ENCODE data around the gene KMT2A.
A peak's percentile ranks its signal among the peaks of the same experiment; 100 is the strongest.

Gene KMT2A

DNA sequence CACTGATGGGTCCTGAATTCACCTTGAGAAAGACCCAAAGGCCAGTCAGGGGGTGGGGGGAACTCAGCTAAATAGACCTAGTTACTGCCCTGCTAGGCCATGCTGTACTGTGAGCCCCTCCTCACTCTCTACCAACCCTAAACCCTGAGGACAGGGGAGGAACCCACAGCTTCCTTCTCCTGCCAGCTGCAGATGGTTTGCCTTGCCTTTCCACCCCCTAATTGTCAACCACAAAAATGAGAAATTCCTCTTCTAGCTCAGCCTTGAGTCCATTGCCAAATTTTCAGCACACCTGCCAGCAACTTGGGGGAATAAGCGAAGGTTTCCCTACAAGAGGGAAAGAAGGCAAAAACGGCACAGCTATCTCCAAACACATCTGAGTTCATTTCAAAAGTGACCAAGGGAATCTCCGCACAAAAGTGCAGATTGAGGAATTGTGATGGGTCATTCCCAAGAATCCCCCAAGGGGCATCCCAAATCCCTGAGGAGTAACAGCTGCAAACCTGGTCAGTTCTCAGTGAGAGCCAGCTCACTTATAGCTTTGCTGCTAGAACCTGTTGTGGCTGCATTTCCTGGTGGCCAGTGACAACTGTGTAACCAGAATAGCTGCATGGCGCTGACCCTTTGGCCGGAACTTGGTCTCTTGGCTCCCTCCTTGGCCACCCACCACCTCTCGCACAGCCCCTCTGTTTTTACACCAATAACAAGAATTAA, 88.6 kb downstream of the KMT2A start:
- no peak overlapping the region for H3K27ac ChIP-seq (ENCODE audit: low read length)
- no peak for TF ChIP-seq EZH2 (IDR thresholded peaks at IDR 0.05; ENCODE audit: borderline replicate concordance, low read depth, low read length, severe bottlenecking)
- TF ChIP-seq, protein P1, sequence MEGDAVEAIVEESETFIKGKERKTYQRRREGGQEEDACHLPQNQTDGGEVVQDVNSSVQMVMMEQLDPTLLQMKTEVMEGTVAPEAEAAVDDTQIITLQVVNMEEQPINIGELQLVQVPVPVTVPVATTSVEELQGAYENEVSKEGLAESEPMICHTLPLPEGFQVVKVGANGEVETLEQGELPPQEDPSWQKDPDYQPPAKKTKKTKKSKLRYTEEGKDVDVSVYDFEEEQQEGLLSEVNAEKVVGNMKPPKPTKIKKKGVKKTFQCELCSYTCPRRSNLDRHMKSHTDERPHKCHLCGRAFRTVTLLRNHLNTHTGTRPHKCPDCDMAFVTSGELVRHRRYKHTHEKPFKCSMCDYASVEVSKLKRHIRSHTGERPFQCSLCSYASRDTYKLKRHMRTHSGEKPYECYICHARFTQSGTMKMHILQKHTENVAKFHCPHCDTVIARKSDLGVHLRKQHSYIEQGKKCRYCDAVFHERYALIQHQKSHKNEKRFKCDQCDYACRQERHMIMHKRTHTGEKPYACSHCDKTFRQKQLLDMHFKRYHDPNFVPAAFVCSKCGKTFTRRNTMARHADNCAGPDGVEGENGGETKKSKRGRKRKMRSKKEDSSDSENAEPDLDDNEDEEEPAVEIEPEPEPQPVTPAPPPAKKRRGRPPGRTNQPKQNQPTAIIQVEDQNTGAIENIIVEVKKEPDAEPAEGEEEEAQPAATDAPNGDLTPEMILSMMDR (IDR thresholded peaks at IDR 0.05; ENCODE audit: borderline replicate concordance, extremely low read depth, low read length, poor library complexity, severe bottlenecking), result no peak
- peaks cover 14% of the 10 kb centered on the region for H3K4me1 ChIP-seq (ENCODE audit: insufficient read depth, low read length)
- no peaks in the 10 kb centered on the region for H3K79me2 ChIP-seq (ENCODE audit: insufficient read depth, low read length)
- peaks cover 51% of the 10 kb centered on the region for H3K36me3 ChIP-seq (ENCODE audit: insufficient read depth, low read length)
- H3K27me3 ChIP-seq (ENCODE audit: insufficient read depth, low read length, poor library complexity), result no peaks in the 10 kb centered on the region
- H3K4me2 ChIP-seq (ENCODE audit: insufficient read depth, low read length), result no peak overlapping the region
- no peak overlapping the region for H2AFZ ChIP-seq (ENCODE audit: low read depth, low read length)
- no peak overlapping the region for H3K9ac ChIP-seq (ENCODE audit: low read depth, low read length)
- H4K20me1 ChIP-seq (ENCODE audit: insufficient read depth, low read length), result peaks cover 9% of the 10 kb centered on the region
- no peak overlapping the region for H3K4me3 ChIP-seq (ENCODE audit: low read depth in 1 of 2, low read length in 2 of 2)
- no peak for DNase-seq
- peak; percentile 52; the same call in 2 of the 3 replicates for ATAC-seq (ENCODE audit: insufficient read depth, low read depth)
- H3K9me3 ChIP-seq (ENCODE audit: insufficient read depth, low read length, severe bottlenecking), result no peaks in the 10 kb centered on the region

DNA sequence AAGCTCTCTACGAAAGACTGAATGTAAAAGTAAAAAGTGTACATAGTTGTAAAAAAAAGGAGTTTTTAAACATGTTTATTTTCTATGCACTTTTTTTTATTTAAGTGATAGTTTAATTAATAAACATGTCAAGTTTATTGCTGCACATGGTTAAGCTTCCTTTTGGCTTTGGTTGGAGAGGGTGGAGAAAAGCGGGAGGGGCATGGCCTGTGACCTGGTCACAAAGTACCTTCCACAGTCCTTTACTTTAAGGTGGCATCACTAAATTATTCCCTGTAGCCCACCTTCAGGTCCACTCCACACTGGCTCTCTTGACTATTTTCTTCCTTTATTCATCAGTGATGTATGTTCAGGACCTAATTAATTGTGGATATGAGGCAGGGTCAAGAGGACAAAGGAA, 90.4 kb downstream of the KMT2A start:
- H2AFZ ChIP-seq (ENCODE audit: low read depth, low read length), result no peak overlapping the region
- ATAC-seq (ENCODE audit: insufficient read depth, low read depth) (no peak), DNase-seq (no peak)
- no peaks in the 10 kb centered on the region for H3K79me2 ChIP-seq (ENCODE audit: insufficient read depth, low read length)
- no peak for TF ChIP-seq EZH2 (IDR thresholded peaks at IDR 0.05; ENCODE audit: borderline replicate concordance, low read depth, low read length, severe bottlenecking)
- TF ChIP-seq, protein P1 (IDR thresholded peaks at IDR 0.05; ENCODE audit: borderline replicate concordance, extremely low read depth, low read length, poor library complexity, severe bottlenecking), result no peak
- peaks cover 9% of the 10 kb centered on the region for H4K20me1 ChIP-seq (ENCODE audit: insufficient read depth, low read length)
- H3K27ac ChIP-seq (ENCODE audit: low read length), result no peak overlapping the region
- no peaks in the 10 kb centered on the region for H3K9me3 ChIP-seq (ENCODE audit: insufficient read depth, low read length, severe bottlenecking)
- no peak overlapping the region for H3K9ac ChIP-seq (ENCODE audit: low read depth, low read length)
- no peak overlapping the region for H3K4me2 ChIP-seq (ENCODE audit: insufficient read depth, low read length)
- H3K27me3 ChIP-seq (ENCODE audit: insufficient read depth, low read length, poor library complexity), result peaks cover 6% of the 10 kb centered on the region
- H3K4me1 ChIP-seq (ENCODE audit: insufficient read depth, low read length), result peaks cover 31% of the 10 kb centered on the region
- no peak overlapping the region for H3K4me3 ChIP-seq (ENCODE audit: low read depth in 1 of 2, low read length in 2 of 2)
- peaks cover 35% of the 10 kb centered on the region for H3K36me3 ChIP-seq (ENCODE audit: insufficient read depth, low read length)

DNA sequence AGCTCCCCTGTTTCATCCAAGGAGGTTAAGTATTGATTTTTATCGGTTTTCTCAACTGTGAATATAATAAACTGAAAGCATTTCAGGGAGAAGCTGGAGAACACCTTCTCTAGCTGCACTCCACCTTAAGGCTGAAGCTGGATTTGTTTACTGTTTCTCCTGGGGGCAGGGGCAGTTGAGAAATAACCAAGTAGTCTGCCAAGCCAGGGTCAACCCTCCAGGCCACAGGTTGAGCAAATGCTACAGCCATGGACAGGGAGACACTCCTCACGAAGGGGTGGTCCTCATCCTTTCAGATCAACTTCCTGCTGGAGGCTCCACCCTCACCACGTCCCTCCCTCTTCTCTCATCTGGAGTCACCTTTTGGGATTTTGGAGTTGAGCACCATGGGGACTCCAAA, 90.8 kb downstream of the KMT2A start, which contains the start of gene TTC36:
TTC36 (plus strand) TSS at position 366 of the 400 bp plus-strand sequence; CDS start at position 387, 21 bp downstream.
- Histone ChIP-seq H3K9ac (ENCODE audit: low read depth, low read length) (no peak within 1 kb of the TSS), H4K20me1 (ENCODE audit: insufficient read depth, low read length) (peaks cover 9% of the 10 kb centered on the region), H3K79me2 (ENCODE audit: insufficient read depth, low read length) (no peaks in the 10 kb centered on the region), H3K36me3 (ENCODE audit: insufficient read depth, low read length) (peaks cover 31% of the 10 kb centered on the region), H3K4me1 (ENCODE audit: insufficient read depth, low read length) (peaks cover 36% of the 10 kb centered on the region), H3K4me3 (ENCODE audit: low read depth in 1 of 2, low read length in 2 of 2) (no peak within 1 kb of the TSS), H3K4me2 (ENCODE audit: insufficient read depth, low read length) (no peak within 1 kb of the TSS), H3K27me3 (ENCODE audit: insufficient read depth, low read length, poor library complexity) (peaks cover 6% of the 10 kb centered on the region), H3K9me3 (ENCODE audit: insufficient read depth, low read length, severe bottlenecking) (no peaks in the 10 kb centered on the region), H3K27ac (ENCODE audit: low read length) (no peak within 1 kb of the TSS), H2AFZ (ENCODE audit: low read depth, low read length) (no peak within 1 kb of the TSS)
- no peak for DNase-seq
- ATAC-seq (ENCODE audit: insufficient read depth, low read depth), result no peak
- TF ChIP-seq, protein P1 (IDR thresholded peaks at IDR 0.05; ENCODE audit: borderline replicate concordance, extremely low read depth, low read length, poor library complexity, severe bottlenecking), result no peak
- no peak for TF ChIP-seq EZH2 (IDR thresholded peaks at IDR 0.05; ENCODE audit: borderline replicate concordance, low read depth, low read length, severe bottlenecking)

Data from DND-41 (cell line).